Measurements from ENCODE around the gene CFAP68. TPM values are rescaled to one million over a fixed set of nuclear protein-coding genes. Genes with fewer than 3 reads are reported as not detected.

CFAP68 gene
- total and polyA plus RNA-seq, 2 of the 4 experiments (the other 2 are of a cell fraction): 10.2 to 17.0 TPM

- Histone ChIP-seq H2BK5ac (ENCODE audit: low read depth, low read length, poor library complexity, severe bottlenecking) (peak overlapping the region; percentile 91), H4K91ac (ENCODE audit: insufficient read depth, low read depth, low read length) (peak overlapping the region; percentile 60), H4K20me1 (ENCODE audit: insufficient read depth, low read length) (no peaks in the 10 kb centered on the region), H3K4me2 (ENCODE audit: low read depth, low read length) (no peak overlapping the region), H3K4me1 (ENCODE audit: control insufficient read depth, insufficient read depth, low read length) (peaks cover 12% of the 10 kb centered on the region), H3K18ac (ENCODE audit: low read depth, low read length) (no peak overlapping the region), H4K8ac (ENCODE audit: low read depth in 2 of 2, low read length in 2 of 2) (peak overlapping the region; percentile 56 to 99; a peak in 3 of 4 replicates), H3K9me1 (ENCODE audit: insufficient read depth, low read length) (peaks cover 21% of the 10 kb centered on the region), H3K4me3 (ENCODE audit: insufficient read depth, low read depth, low read length) (no peak overlapping the region), H3K27me3 (ENCODE audit: control insufficient read depth, insufficient read depth, low read length) (no peaks in the 10 kb centered on the region), H3K23ac (ENCODE audit: low read depth, low read length) (no peak overlapping the region; the same call in 1 of the 2 replicates), H3K9me3 (ENCODE audit: control insufficient read depth, insufficient read depth, low read length) (no peaks in the 10 kb centered on the region), H3K4ac (ENCODE audit: low read depth, low read length) (peak overlapping the region; percentile 81), H2BK120ac (ENCODE audit: low read depth, low read length) (peak overlapping the region; percentile 84; the same call in 1 of the 2 replicates), H2AK9ac (replicated peaks; ENCODE audit: low read depth, low read length, poor library complexity) (peak overlapping the region; percentile 90), H2BK15ac (ENCODE audit: low read depth, low read length) (peak overlapping the region; percentile 89; the same call in 2 of the 3 replicates), H3K36me3 (ENCODE audit: control insufficient read depth, insufficient read depth, low read length) (no peaks in the 10 kb centered on the region), H3K56ac (ENCODE audit: extremely low read depth, insufficient read depth, low read length) (no peak overlapping the region), H3K79me1 (ENCODE audit: low read depth in 1 of 2, low read length in 2 of 2) (peaks cover 0 to 8% of the 10 kb centered on the region in 2 experiments; a peak in 2 of 4 replicates), H3K27ac (ENCODE audit: insufficient read depth, low read length) (peak overlapping the region; percentile 13; the same call in 1 of the 2 replicates), H3K14ac (replicated peaks; ENCODE audit: low read depth, low read length) (peak overlapping the region; percentile 83; the same call in 1 of the 2 replicates), H2BK20ac (ENCODE audit: low read depth, low read length) (peak overlapping the region; percentile 52; the same call in 1 of the 2 replicates), H2AFZ (replicated peaks; ENCODE audit: low read length, poor library complexity) (peak overlapping the region; percentile 98), H4K5ac (ENCODE audit: low read depth, low read length) (peak overlapping the region; percentile 28; the same call in 1 of the 2 replicates), H3K9ac (ENCODE audit: low read depth, low read length) (no peak overlapping the region), H2AK5ac (ENCODE audit: low read depth, low read length) (peak overlapping the region; percentile 20)
- no peak for DNase-seq
- ChIA-PET CTCF (interaction anchor here (1.8 kb wide), 1 partner anchor 14 kb away, joined by 4 read pairs; no protein-coding TSS in a partner anchor), POLR2A (ENCODE audit: unreplicated experiment) (interaction anchor here (1.0 to 1.7 kb wide), 2 partner anchors 11 to 32 kb away, joined by 5 read pairs; no protein-coding TSS in a partner anchor)
- in situ Hi-C loops (cut with MboI; ENCODE audit: low sequenced_read_pairs): no loop called here
- TF ChIP-seq RAD21 (IDR thresholded peaks at IDR 0.05; ENCODE audit: low read length): no peak
- TF ChIP-seq CHD1 (IDR thresholded peaks at IDR 0.05; ENCODE audit: low read depth, low read length): no peak
- no peak for TF ChIP-seq ELK1 (IDR thresholded peaks at IDR 0.05; ENCODE audit: borderline replicate concordance, low read depth, low read length)
- no peak for TF ChIP-seq SMC3 (IDR thresholded peaks at IDR 0.05; ENCODE audit: low read depth, low read length)
- TF ChIP-seq CEBPB (IDR thresholded peaks at IDR 0.05; ENCODE audit: low read depth, low read length): no peak
- no peak for TF ChIP-seq MXI1 (IDR thresholded peaks at IDR 0.05; ENCODE audit: borderline replicate concordance, low read depth, low read length)
- TF ChIP-seq BHLHE40 (IDR thresholded peaks at IDR 0.05; ENCODE audit: low read depth, low read length): no peak
- TF ChIP-seq FOS (IDR thresholded peaks at IDR 0.05; ENCODE audit: low read depth, low read length): no peak
- no peak for TF ChIP-seq POLR2A (IDR thresholded peaks at IDR 0.05; ENCODE audit: low read depth, low read length)
- TF ChIP-seq NFE2L2 (IDR thresholded peaks at IDR 0.05; ENCODE audit: low read depth, low read length): no peak
- TF ChIP-seq RCOR1 (IDR thresholded peaks at IDR 0.05; ENCODE audit: insufficient replicate concordance, low read length): no peak
- intact Hi-C loops (cut with micrococcal nuclease): loop anchor here (2.0 kb wide), 1 partner anchor 47 kb away; the partner anchor contains the start of genes CFAP68 and FDXACB1
- dilution Hi-C loops (cut with HindIII; ENCODE audit: low sequenced_read_pairs, unreplicated experiment): no loop called here
- BruUV-seq (replicated peaks): no TSS peak
- WGBS, 2 experiments (ENCODE audit: extremely low coverage in 2 of 2, insufficient read length in 1 of 2): 92% methylated on average over 8 of the region's 16 CpGs; no CpG with 5 or more reads in 1 of the 2 experiments
- no peak for ATAC-seq (ENCODE audit: low read depth)
Measured at GRCh38 chr11:111925953-111926352, 46.6 kb downstream of the CFAP68 start.

Measured in IMR-90 (cell line).